Measurements from ENCODE around the gene HSPA8.
"Not testable (repeated sequence)": the region's sequence is repeated elsewhere in the genome, so short reads cannot be mapped to it uniquely, and the experiment has no call there.

Gene HSPA8

GRCh38 chr11:123059041-123059920, 2.7 kb downstream of the HSPA8 start:
- not testable (repeated sequence) for H3K9me3 ChIP-seq (ENCODE audit: control insufficient read depth in 2 of 2, low read length in 2 of 2); H3K27me3 ChIP-seq (ENCODE audit: control insufficient read depth in 1 of 2, insufficient read depth in 2 of 2, low read length in 2 of 2); H3K27ac ChIP-seq (ENCODE audit: low read length)
- Histone ChIP-seq H3K9ac (ENCODE audit: low read length in 2 of 2) (peak overlapping the region; percentile 2 to 86), H3K4me1 (ENCODE audit: control insufficient read depth, insufficient read depth, low read length) (peaks cover 59% of the 10 kb centered on the region), H3K36me3 (ENCODE audit: control insufficient read depth in 2 of 2, insufficient read depth in 2 of 2, low read length in 2 of 2) (peaks cover 46 to 59% of the 10 kb centered on the region in 2 donors), H3K4me3 (ENCODE audit: low read length in 2 of 2) (peak overlapping the region; percentile 96 to 98)

- H3K27me3 ChIP-seq (ENCODE audit: control insufficient read depth in 1 of 2, insufficient read depth in 2 of 2, low read length in 2 of 2): no peaks in the 10 kb centered on the region
- no peak overlapping the region for H3K9ac ChIP-seq (ENCODE audit: low read length in 2 of 2)
- no peak overlapping the region for H3K4me3 ChIP-seq (ENCODE audit: low read length in 2 of 2)
- no peaks in the 10 kb centered on the region for H3K9me3 ChIP-seq (ENCODE audit: control insufficient read depth in 2 of 2, low read length in 2 of 2)
- H3K4me1 ChIP-seq (ENCODE audit: control insufficient read depth, insufficient read depth, low read length): peaks cover 47% of the 10 kb centered on the region
- peaks cover 52 to 59% of the 10 kb centered on the region in 2 donors for H3K36me3 ChIP-seq (ENCODE audit: control insufficient read depth in 2 of 2, insufficient read depth in 2 of 2, low read length in 2 of 2)
- no peak overlapping the region for H3K27ac ChIP-seq (ENCODE audit: low read length)
Measured at GRCh38 chr11:123057661-123058305, 4.2 kb downstream of the HSPA8 start.

- Histone ChIP-seq H3K4me1 (ENCODE audit: control insufficient read depth, insufficient read depth, low read length) (peaks cover 47% of the 10 kb centered on the region), H3K27ac (ENCODE audit: low read length) (no peak overlapping the region), H3K36me3 (ENCODE audit: control insufficient read depth in 2 of 2, insufficient read depth in 2 of 2, low read length in 2 of 2) (peaks cover 52 to 59% of the 10 kb centered on the region in 2 donors), H3K4me3 (ENCODE audit: low read length in 2 of 2) (no peak overlapping the region), H3K27me3 (ENCODE audit: control insufficient read depth in 1 of 2, insufficient read depth in 2 of 2, low read length in 2 of 2) (no peaks in the 10 kb centered on the region), H3K9me3 (ENCODE audit: control insufficient read depth in 2 of 2, low read length in 2 of 2) (no peaks in the 10 kb centered on the region), H3K9ac (ENCODE audit: low read length in 2 of 2) (peak overlapping the region in 1 of 2 donors; percentile 32)
Measured at GRCh38 chr11:123056835-123057491, 5.0 kb downstream of the HSPA8 start.

DNA sequence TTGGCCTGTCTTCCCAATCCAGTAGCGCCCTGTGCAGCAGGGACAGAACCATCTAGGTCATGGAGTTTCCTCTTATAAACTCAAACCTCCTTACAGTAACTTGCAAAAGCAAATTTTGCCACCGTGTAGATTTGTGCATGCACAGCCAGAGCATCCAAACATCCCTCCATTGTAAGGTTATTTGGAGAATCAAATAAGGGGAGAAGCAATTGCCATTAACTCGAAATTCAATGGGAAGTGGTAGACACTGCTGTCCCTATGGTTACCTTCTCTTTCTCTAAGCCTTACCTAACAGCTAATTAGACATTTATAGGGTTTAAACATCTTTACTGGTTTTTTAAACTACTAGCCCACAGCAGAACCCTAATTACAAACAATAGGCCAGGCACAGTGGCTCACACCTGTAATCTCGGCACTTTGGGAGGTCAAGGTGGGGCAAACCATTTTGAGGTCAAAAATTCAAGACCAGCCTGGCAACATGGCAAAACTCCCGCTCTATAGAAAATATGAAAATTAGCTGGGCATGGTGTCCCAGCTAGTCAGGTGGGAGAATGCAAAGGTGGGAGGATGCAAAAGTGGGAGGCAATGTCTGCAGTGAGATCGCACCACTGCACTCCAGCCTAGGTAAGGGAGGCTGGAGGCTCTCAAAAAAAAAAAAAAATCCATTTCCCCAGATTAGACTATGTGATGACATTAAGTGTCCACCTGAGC, 6.6 kb downstream of the HSPA8 start:
- peaks cover 39% of the 10 kb centered on the region for H3K4me1 ChIP-seq (ENCODE audit: control insufficient read depth, insufficient read depth, low read length)
- no peak overlapping the region for H3K27ac ChIP-seq (ENCODE audit: low read length)
- H3K27me3 ChIP-seq (ENCODE audit: control insufficient read depth in 1 of 2, insufficient read depth in 2 of 2, low read length in 2 of 2): no peaks in the 10 kb centered on the region
- H3K36me3 ChIP-seq (ENCODE audit: control insufficient read depth in 2 of 2, insufficient read depth in 2 of 2, low read length in 2 of 2): peaks cover 52 to 53% of the 10 kb centered on the region in 2 donors
- no peak overlapping the region for H3K4me3 ChIP-seq (ENCODE audit: low read length in 2 of 2)
- no peak overlapping the region for H3K9ac ChIP-seq (ENCODE audit: low read length in 2 of 2)
- H3K9me3 ChIP-seq (ENCODE audit: control insufficient read depth in 2 of 2, low read length in 2 of 2): no peaks in the 10 kb centered on the region

GRCh38 chr11:123054301-123055065, 7.5 kb downstream of the HSPA8 start:
- no peaks in the 10 kb centered on the region for H3K9me3 ChIP-seq (ENCODE audit: control insufficient read depth in 2 of 2, low read length in 2 of 2)
- no peak overlapping the region for H3K27ac ChIP-seq (ENCODE audit: low read length)
- no peak overlapping the region for H3K9ac ChIP-seq (ENCODE audit: low read length in 2 of 2)
- H3K4me3 ChIP-seq (ENCODE audit: low read length in 2 of 2): no peak overlapping the region
- H3K4me1 ChIP-seq (ENCODE audit: control insufficient read depth, insufficient read depth, low read length): peaks cover 32% of the 10 kb centered on the region
- H3K27me3 ChIP-seq (ENCODE audit: control insufficient read depth in 1 of 2, insufficient read depth in 2 of 2, low read length in 2 of 2): no peaks in the 10 kb centered on the region
- peaks cover 44 to 48% of the 10 kb centered on the region in 2 donors for H3K36me3 ChIP-seq (ENCODE audit: control insufficient read depth in 2 of 2, insufficient read depth in 2 of 2, low read length in 2 of 2)

DNA sequence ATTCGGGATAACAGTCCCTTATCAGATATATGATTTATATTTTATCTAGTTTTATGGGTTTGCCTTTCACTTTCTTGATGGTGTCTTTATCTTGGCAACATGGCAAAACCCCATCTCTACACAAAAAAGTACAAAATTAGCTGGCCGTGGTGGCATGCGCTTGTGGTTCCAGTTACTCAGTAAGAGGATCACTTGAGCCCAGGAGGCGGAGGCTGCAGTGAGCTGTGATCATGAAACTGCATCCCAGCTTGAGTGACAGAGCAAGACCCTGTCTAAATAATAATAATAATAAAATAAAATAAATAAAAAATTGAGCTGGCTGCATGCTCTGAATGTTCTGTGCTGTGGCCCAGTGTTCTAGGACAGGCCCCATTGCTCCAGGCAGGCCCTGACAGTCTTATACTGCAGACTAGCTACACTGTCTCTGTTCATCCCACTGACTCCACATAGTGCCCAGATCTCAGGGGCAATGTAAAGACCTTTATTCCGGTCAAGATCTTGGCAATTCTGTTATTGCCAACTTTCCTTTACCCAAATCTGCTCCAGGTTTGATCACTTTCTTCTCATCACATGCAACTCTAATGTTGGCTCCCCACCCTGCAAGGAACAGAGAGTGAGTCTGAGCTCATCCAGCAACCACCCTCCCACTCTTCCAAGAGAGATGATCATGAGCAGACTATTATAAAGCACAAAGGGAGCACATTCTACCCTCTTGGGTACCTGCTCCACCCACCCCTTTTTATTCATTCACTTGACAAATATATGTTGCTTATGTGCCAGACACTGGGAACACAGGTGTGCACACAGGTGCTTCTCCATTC, 8.8 kb downstream of the HSPA8 start:
- Histone ChIP-seq H3K4me3 (ENCODE audit: low read length in 2 of 2) (no peak overlapping the region), H3K27me3 (ENCODE audit: control insufficient read depth in 1 of 2, insufficient read depth in 2 of 2, low read length in 2 of 2) (no peaks in the 10 kb centered on the region), H3K27ac (ENCODE audit: low read length) (no peak overlapping the region), H3K4me1 (ENCODE audit: control insufficient read depth, insufficient read depth, low read length) (peaks cover 18% of the 10 kb centered on the region), H3K9me3 (ENCODE audit: control insufficient read depth in 2 of 2, low read length in 2 of 2) (no peaks in the 10 kb centered on the region), H3K36me3 (ENCODE audit: control insufficient read depth in 2 of 2, insufficient read depth in 2 of 2, low read length in 2 of 2) (peaks cover 31 to 34% of the 10 kb centered on the region in 2 donors), H3K9ac (ENCODE audit: low read length in 2 of 2) (no peak overlapping the region)

DNA sequence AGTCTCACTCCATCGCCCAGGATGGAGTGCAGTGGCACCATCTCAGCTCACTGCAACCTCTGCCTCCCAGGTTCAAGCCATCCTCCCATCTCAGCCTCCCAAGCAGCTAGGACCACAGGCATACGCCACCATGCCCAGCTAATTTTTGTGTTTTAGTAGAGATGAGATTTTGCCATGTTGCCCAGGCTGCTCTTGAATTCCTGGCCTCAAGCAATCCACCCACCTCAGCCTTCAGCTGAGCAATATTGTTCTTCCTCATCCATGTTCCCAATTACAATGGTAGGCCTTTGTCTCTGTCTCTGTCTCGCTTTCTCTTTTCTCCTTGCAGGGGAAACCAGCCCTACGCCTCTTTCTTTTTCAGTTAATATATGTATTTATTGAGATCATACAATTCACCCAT, 10.3 kb downstream of the HSPA8 start:
- Histone ChIP-seq H3K4me3 (ENCODE audit: low read length in 2 of 2) (no peak overlapping the region), H3K4me1 (ENCODE audit: control insufficient read depth, insufficient read depth, low read length) (peaks cover 8% of the 10 kb centered on the region), H3K27me3 (ENCODE audit: control insufficient read depth in 1 of 2, insufficient read depth in 2 of 2, low read length in 2 of 2) (no peaks in the 10 kb centered on the region), H3K9ac (ENCODE audit: low read length in 2 of 2) (no peak overlapping the region), H3K9me3 (ENCODE audit: control insufficient read depth in 2 of 2, low read length in 2 of 2) (no peaks in the 10 kb centered on the region), H3K36me3 (ENCODE audit: control insufficient read depth in 2 of 2, insufficient read depth in 2 of 2, low read length in 2 of 2) (peaks cover 16 to 21% of the 10 kb centered on the region in 2 donors), H3K27ac (ENCODE audit: low read length) (no peak overlapping the region)

GRCh38 chr11:123051146-123051545, 10.8 kb downstream of the HSPA8 start:
- H3K4me1 ChIP-seq (ENCODE audit: control insufficient read depth, insufficient read depth, low read length): peaks cover 4% of the 10 kb centered on the region
- H3K9me3 ChIP-seq (ENCODE audit: control insufficient read depth in 2 of 2, low read length in 2 of 2): no peaks in the 10 kb centered on the region
- no peak overlapping the region for H3K27ac ChIP-seq (ENCODE audit: low read length)
- H3K9ac ChIP-seq (ENCODE audit: low read length in 2 of 2): no peak overlapping the region
- no peaks in the 10 kb centered on the region for H3K27me3 ChIP-seq (ENCODE audit: control insufficient read depth in 1 of 2, insufficient read depth in 2 of 2, low read length in 2 of 2)
- peaks cover 12 to 16% of the 10 kb centered on the region in 2 donors for H3K36me3 ChIP-seq (ENCODE audit: control insufficient read depth in 2 of 2, insufficient read depth in 2 of 2, low read length in 2 of 2)
- H3K4me3 ChIP-seq (ENCODE audit: low read length in 2 of 2): no peak overlapping the region

DNA sequence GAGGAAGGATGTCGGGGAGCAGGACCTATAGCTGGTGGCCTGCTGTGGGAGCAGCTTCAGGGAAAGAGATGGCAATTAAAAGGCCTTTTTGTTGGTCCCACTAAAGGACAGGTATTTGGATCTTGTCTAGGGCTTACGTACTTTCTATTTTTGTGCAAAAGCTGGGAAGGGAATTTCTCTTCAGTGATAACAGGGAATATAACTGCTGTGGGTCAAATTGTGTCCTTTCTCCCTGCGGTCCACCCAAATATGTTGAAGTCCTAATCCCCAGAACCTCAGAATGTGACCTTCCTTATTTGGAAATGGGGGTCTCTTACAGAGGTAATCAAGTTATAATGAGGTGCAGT, 14.0 kb downstream of the HSPA8 start:
- Histone ChIP-seq H3K36me3 (ENCODE audit: control insufficient read depth in 2 of 2, insufficient read depth in 2 of 2, low read length in 2 of 2) (no peaks in the 10 kb centered on the region), H3K4me3 (ENCODE audit: low read length in 2 of 2) (no peak overlapping the region), H3K27me3 (ENCODE audit: control insufficient read depth in 1 of 2, insufficient read depth in 2 of 2, low read length in 2 of 2) (no peaks in the 10 kb centered on the region)

More for the DNA sequence above, 14.0 kb downstream of the HSPA8 start:
- no peak overlapping the region for H3K9ac ChIP-seq (ENCODE audit: low read length in 2 of 2)
- no peaks in the 10 kb centered on the region for H3K9me3 ChIP-seq (ENCODE audit: control insufficient read depth in 2 of 2, low read length in 2 of 2)
- H3K27ac ChIP-seq (ENCODE audit: low read length): no peak overlapping the region
- no peaks in the 10 kb centered on the region for H3K4me1 ChIP-seq (ENCODE audit: control insufficient read depth, insufficient read depth, low read length)

All from stomach smooth muscle (tissue), 2 donors.